A549 (cell line): ENCODE results near the gene PTEN. TPM values are rescaled to one million over a fixed set of nuclear protein-coding genes. Genes with fewer than 3 reads are reported as not detected.

Experiments used
- ATAC-seq, 2 experiments: fragments of 200-7000 bp in 1 of 2; fragments of >200 bp in 1 of 2; cut with Nextera tagmentation in 1 of 2; cut with Tn5 transposase in 1 of 2; 3 replicates each; pipeline versions ENCODE4 v1.8.0 to v1.9.1; 2018 to 2020; ENCODE audit warnings: mild to moderate bottlenecking in 1 of 2, moderate library complexity in 1 of 2
- CTCF ChIA-PET: fragments of 300-600 bp; sonication (Branson Sonifier 250); formaldehyde crosslinking; extraction: SDS; loops from one replicate; lab custom pipeline; 2021; ENCODE audit warnings: antibody characterized with exemption, inconsistent platforms; lab: Yijun Ruan, JAX
- POLR2A ChIA-PET: fragments of 350-600 bp; formaldehyde crosslinking; extraction: SDS; loops from one replicate; lab custom pipeline; 2021; ENCODE audit warnings: antibody characterized with exemption, inconsistent platforms; lab: Yijun Ruan, JAX
- DNase-seq, 2 experiments: peaks; one replicate each; pipeline versions ENCODE4 v3.0.0 to v3.0.0-alpha.2; 2011 to 2016; ENCODE audit warnings: low read depth in 1 of 2, low spot score in 1 of 2
- FAIRE-seq: peaks from 2 replicates; lab custom pipeline; 2011; peaks lifted over from hg19 to GRCh38; lab: Jason Lieb, UNC
- H3K27ac ChIP-seq, 2 experiments: fragments of >200 bp; sonication (Bioruptor Twin); formaldehyde crosslinking; 3 replicates each; pipeline ENCODE4 v1.5.1; 2016 to 2017
- H3K4me1 ChIP-seq: fragments of >200 bp; sonication (Bioruptor Twin); formaldehyde crosslinking; 3 replicates; pipeline ENCODE4 v1.6.1; 2016
- H3K4me2 ChIP-seq: fragments of >200 bp; sonication (Bioruptor Twin); formaldehyde crosslinking; 3 replicates; pipeline ENCODE4 v1.6.1; 2016
- H3K4me3 ChIP-seq: fragments of >200 bp; sonication (Bioruptor Twin); formaldehyde crosslinking; 3 replicates; pipeline ENCODE4 v1.5.1; 2016
- H3K9me3 ChIP-seq: fragments of >200 bp; sonication (Bioruptor Twin); formaldehyde crosslinking; 3 replicates; pipeline ENCODE4 v1.6.1; 2016
- CBX2 ChIP-seq: fragments of 200-600 bp; sonication (generic); IDR thresholded peaks from 2 replicates; pipeline ENCODE4 v1.6.1; 2016; ENCODE audit warnings: low read depth, mild to moderate bottlenecking, borderline replicate concordance
- CBX8 ChIP-seq: fragments of 200-600 bp; sonication (generic); IDR thresholded peaks from 2 replicates; pipeline ENCODE4 v1.6.1; 2016
- EP300 ChIP-seq, 2 experiments: fragments of >200 bp; sonication (Bioruptor Twin); formaldehyde crosslinking; IDR thresholded peaks; 2 replicates in 1 of 2; 3 replicates in 1 of 2; pipeline ENCODE4 v1.6.1; 2016 to 2017
- ESRRA ChIP-seq: fragments of 150-350 bp; IDR thresholded peaks from 2 replicates; pipeline ENCODE4 v1.6.1; 2014; ENCODE audit warnings: mild to moderate bottlenecking, low read length, borderline replicate concordance
- FOSL2 ChIP-seq, 2 experiments: fragments of 450-650 bp in 1 of 2; fragments of >200 bp in 1 of 2; sonication (Bioruptor Twin) in 1 of 2; formaldehyde crosslinking; IDR thresholded peaks; 2 replicates each; pipeline versions ENCODE4 v1.5.0 to v1.6.1; 2016 to 2020; ENCODE audit warnings: mild to moderate bottlenecking in 1 of 2, moderate library complexity in 1 of 2
- HOXB13 ChIP-seq: fragments of 250-450 bp; sonication (Bioruptor Pico); IDR thresholded peaks from 2 replicates; pipeline ENCODE4 v1.5.0; 2020; ENCODE audit warnings: low read depth, mild to moderate bottlenecking, moderate library complexity
- JUNB ChIP-seq: fragments of >200 bp; sonication (Bioruptor Twin); formaldehyde crosslinking; IDR thresholded peaks from 2 replicates; pipeline ENCODE4 v1.6.1; 2016
- MAFK ChIP-seq: fragments of 450-650 bp; IDR thresholded peaks from 2 replicates; pipeline ENCODE4 v1.6.1; 2014; ENCODE audit not compliant: partially characterized antibody
- MAZ ChIP-seq: fragments of 150-350 bp; IDR thresholded peaks from 2 replicates; pipeline ENCODE4 v1.6.1; 2014; ENCODE audit warnings: antibody characterized with exemption, low read depth, low read length, borderline replicate concordance
- MYC ChIP-seq: IDR thresholded peaks from 2 replicates; pipeline ENCODE4 v1.6.1; 2012; ENCODE audit warnings: mild to moderate bottlenecking, inconsistent platforms, low read length, improper control_type of control experiment, borderline replicate concordance
- PHF8 ChIP-seq: fragments of 200-600 bp; sonication (generic); IDR thresholded peaks from 2 replicates; pipeline ENCODE4 v1.6.1; 2016; ENCODE audit warnings: low read depth, mild to moderate bottlenecking, antibody characterized with exemption, moderate library complexity, borderline replicate concordance
- RFX5 ChIP-seq: fragments of 450-650 bp; IDR thresholded peaks from 2 replicates; pipeline ENCODE4 v1.7.1; 2014; ENCODE audit warnings: antibody characterized with exemption, mild to moderate bottlenecking, moderate library complexity
- SMC3 ChIP-seq: fragments of >200 bp; sonication (Bioruptor Twin); formaldehyde crosslinking; IDR thresholded peaks from 3 replicates; pipeline ENCODE4 v1.6.1; 2018; ENCODE audit warnings: inconsistent platforms
- TFCP2L1 ChIP-seq: fragments of 250-450 bp; sonication (Bioruptor Pico); IDR thresholded peaks from 2 replicates; pipeline ENCODE4 v1.5.0; 2021; ENCODE audit warnings: mild to moderate bottlenecking
- TP53 ChIP-seq: fragments of 250-450 bp; sonication (Bioruptor Pico); IDR thresholded peaks from 2 replicates; pipeline ENCODE4 v1.5.0; 2021; ENCODE audit warnings: mild to moderate bottlenecking, moderate library complexity
- ZSCAN20 ChIP-seq: fragments of 250-450 bp; sonication (Bioruptor Pico); IDR thresholded peaks from 2 replicates; pipeline ENCODE4 v1.8.0; 2022; ENCODE audit warnings: mild to moderate bottlenecking, moderate library complexity
- WGBS: methylation state at CpG from one replicate; pipeline ENCODE4 v1.1.6; 2017; ENCODE audit errors: missing lambda C conversion rate; 5-methylcytosine and 5-hydroxymethylcytosine counted together
- polyA plus RNA-seq, 4 experiments: library from polyadenylated mRNA; depleted of rRNA in 3 of 4; stranded (reverse); fragments of >200 nt; fragmentation: RNase III in 1 of 4; extraction: RNeasy Plus Mini Kit Qiagen cat#74134 plus additional on column Dnase treatment in 1 of 4; gene quantifications; 2 replicates in 3 of 4; 3 replicates in 1 of 4; pipeline ENCODE4 v1.2.3, GENCODE V29; 2011 to 2017
- TF ChIP-seq, protein P1 (sequence below): IDR thresholded peaks from 2 replicates; pipeline ENCODE4 v1.6.1; 2012
- TF ChIP-seq, protein P2 (sequence below): fragments of 250-450 bp; sonication (Bioruptor Pico); IDR thresholded peaks from 2 replicates; pipeline ENCODE4 v1.5.0; 2021; ENCODE audit warnings: mild to moderate bottlenecking, moderate library complexity, borderline replicate concordance

PTEN gene
- polyA plus RNA-seq, 2 of the 4 experiments (the other 2 are of a cell fraction) = 33.6 to 58.3 TPM

DNA sequence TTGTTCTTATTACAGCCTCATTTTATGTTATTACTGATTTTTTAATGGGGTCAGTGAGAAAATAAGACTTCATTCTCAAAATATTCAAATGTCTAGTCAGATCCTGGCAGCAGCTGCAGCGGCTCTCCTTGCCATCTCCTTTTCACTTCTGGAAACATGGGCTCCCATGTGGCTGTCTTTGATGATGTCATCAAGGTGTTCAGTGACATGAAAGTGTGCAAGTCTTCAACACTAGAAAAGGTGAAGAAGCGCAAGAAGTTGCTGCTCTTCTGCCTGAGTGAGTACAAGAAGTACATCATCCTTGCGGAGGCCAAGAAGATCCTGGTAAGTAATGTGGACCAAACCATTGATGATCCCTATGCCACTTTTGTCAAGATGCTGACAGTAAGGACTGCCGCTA lies 19.7 kb upstream of the PTEN start:
- TF ChIP-seq ZSCAN20 (CRISPR knock-in tag) (no peak), SMC3 (no peak), MYC (no peak)
- TF ChIP-seq, protein P1, sequence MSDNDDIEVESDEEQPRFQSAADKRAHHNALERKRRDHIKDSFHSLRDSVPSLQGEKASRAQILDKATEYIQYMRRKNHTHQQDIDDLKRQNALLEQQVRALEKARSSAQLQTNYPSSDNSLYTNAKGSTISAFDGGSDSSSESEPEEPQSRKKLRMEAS = no peak
- ChIA-PET CTCF (interaction anchor here (1.7 to 2.6 kb wide), 2 partner anchors 23 to 25 kb away, joined by 7 to 11 read pairs; partner anchors contain the start of gene ATAD1), POLR2A (no interaction called here)
- DNase-seq (no peak), FAIRE-seq (no peak), ATAC-seq (no peak)
- peak overlapping the region; percentile 59; the same call in 2 of the 3 replicates for H3K4me2 ChIP-seq
- peak overlapping the region; percentile 73 to 78 for H3K27ac ChIP-seq
- H3K4me1 ChIP-seq = peaks cover 67% of the 10 kb centered on the region
- WGBS = 94% methylated on average over 4 of the region's 4 CpGs
- no peak overlapping the region for H3K4me3 ChIP-seq
- H3K9me3 ChIP-seq = no peaks in the 10 kb centered on the region

DNA sequence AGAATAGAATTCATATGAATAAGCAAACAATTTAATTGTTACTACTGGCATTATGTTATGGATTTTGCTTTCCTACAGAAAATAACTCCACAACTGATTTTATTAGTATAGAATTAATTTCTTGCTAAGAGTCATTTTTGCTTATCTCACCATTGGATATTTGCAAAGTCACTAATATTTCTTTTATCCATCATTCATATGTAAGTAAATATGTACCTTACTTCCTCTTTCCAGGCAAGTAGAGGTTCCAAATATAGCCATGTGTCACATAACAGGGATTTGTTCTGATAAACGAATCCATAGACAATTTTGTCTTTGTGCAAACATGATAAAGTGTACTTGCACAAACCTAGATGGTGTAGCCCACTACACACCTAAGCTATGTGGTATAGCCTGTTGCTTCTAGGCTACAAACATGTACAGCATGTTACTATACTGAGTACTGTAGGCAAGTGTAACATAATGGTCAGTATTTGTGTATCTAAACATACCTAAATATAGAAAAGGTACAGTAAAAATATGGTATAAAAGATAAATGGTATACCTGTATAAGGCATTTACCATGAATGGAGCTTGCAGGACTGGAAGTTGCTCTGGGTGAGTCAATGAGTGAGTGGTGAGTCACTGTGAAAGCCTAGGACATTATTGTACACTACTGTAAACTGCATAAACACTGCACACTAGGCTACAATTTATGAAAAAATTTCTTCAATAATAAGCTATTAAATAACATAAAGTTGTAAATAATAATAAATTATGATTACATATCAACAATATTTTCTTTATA lies 18.4 kb upstream of the PTEN start:
- FAIRE-seq (peak; percentile 28), DNase-seq (peak in 1 of 2 experiments; percentile 76), ATAC-seq (peak in 1 of 2 experiments; percentile 61; a peak in 3 of 6 replicates)
- WGBS = 0% methylated on average over 1 of the region's 1 CpG
- ChIA-PET CTCF (interaction anchor here (1.1 to 2.1 kb wide), 6 partner anchors 12 to 26 kb away, joined by 3 to 10 read pairs (median 6); partner anchors contain the start of gene ATAD1), POLR2A (interaction anchor here (1.0 to 2.3 kb wide), 4 partner anchors 18 to 544 kb away, joined by 3 to 34 read pairs (median 14); partner anchors contain the start of genes ATAD1, KLLN and PTEN)
- Histone ChIP-seq H3K4me1 (peaks cover 70% of the 10 kb centered on the region), H3K4me2 (peak overlapping the region; percentile 72)
- TF ChIP-seq JUNB (peak; percentile 59), TFCP2L1 (no peak), FOSL2 (IDR thresholded peaks at IDR 0.05) (peak; percentile 79), FOSL2 (CRISPR knock-in tag; IDR thresholded peaks at IDR 0.05) (peak; percentile 94), HOXB13 (CRISPR knock-in tag) (0 out of 2 replicates have a peak, but pooled peaks have one; percentile 19), MAFK (peak; percentile 72), RFX5 (no peak)
- TF ChIP-seq, protein P1 = no peak
- TF ChIP-seq, all 56 proteins: peak for 4
- Histone ChIP-seq H3K9me3 (no peaks in the 10 kb centered on the region), H3K4me3 (no peak overlapping the region), H3K27ac (peak overlapping the region; percentile 73 to 82)

DNA sequence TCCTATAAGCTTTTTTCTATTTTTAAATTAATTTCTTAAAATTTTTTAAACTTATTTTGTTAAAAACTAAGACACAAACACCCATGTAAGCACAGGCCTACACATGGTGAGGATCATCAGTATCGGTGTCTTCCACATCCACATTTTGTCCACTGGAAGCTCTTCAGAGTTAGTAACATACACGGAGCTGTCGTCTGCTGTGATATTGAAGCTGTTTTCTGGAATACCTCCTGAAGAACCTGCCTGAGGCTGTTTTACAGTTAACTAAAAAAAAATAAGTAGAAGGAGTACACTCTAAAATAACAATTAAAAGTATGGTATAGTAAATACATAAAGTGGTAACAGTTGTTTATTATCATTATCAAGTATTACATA lies 17.8 kb upstream of the PTEN start:
- ChIA-PET CTCF (interaction anchor here (1.1 to 2.1 kb wide), 7 partner anchors 11 to 544 kb away, joined by 3 to 10 read pairs (median 5); partner anchors contain the start of gene ATAD1), POLR2A (interaction anchor here (1.0 to 2.3 kb wide), 5 partner anchors 17 to 543 kb away, joined by 3 to 34 read pairs (median 3); partner anchors contain the start of genes ATAD1, KLLN and PTEN)
- ATAC-seq (peak in 1 of 2 experiments; percentile 53; a peak in 3 of 6 replicates), FAIRE-seq (peak; percentile 18), DNase-seq (peak in 1 of 2 experiments; percentile 70)
- Histone ChIP-seq H3K9me3 (no peaks in the 10 kb centered on the region), H3K4me1 (peaks cover 75% of the 10 kb centered on the region), H3K4me2 (peak overlapping the region; percentile 72), H3K4me3 (0 out of 3 replicates have a peak overlapping the region, but pooled peaks have one; percentile 2), H3K27ac (peak overlapping the region; percentile 68 to 82)
- TF ChIP-seq CBX2 (no peak), ESRRA (no peak), TFCP2L1 (no peak), HOXB13 (CRISPR knock-in tag) (no peak), CBX8 (no peak), MAZ (no peak), MYC (no peak), TP53 (CRISPR knock-in tag) (no peak), EP300 (IDR thresholded peaks at IDR 0.05) (no peak), MAFK (no peak), RFX5 (no peak), JUNB (no peak), PHF8 (no peak)
- TF ChIP-seq, protein P1 = no peak
- TF ChIP-seq, protein P2, sequence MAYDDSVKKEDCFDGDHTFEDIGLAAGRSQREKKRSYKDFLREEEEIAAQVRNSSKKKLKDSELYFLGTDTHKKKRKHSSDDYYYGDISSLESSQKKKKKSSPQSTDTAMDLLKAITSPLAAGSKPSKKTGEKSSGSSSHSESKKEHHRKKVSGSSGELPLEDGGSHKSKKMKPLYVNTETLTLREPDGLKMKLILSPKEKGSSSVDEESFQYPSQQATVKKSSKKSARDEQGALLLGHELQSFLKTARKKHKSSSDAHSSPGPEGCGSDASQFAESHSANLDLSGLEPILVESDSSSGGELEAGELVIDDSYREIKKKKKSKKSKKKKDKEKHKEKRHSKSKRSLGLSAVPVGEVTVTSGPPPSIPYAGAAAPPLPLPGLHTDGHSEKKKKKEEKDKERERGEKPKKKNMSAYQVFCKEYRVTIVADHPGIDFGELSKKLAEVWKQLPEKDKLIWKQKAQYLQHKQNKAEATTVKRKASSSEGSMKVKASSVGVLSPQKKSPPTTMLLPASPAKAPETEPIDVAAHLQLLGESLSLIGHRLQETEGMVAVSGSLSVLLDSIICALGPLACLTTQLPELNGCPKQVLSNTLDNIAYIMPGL (CRISPR knock-in tag) = no peak
- 7% methylated on average over 3 of the region's 3 CpGs for WGBS
